Cardiac muscle cell (in vitro differentiated cells and primary cell): ENCODE results near the gene PTBP3. TPM values are rescaled to one million over a fixed set of nuclear protein-coding genes. Genes with fewer than 3 reads are reported as not detected.
A peak's percentile ranks its signal among the peaks of the same experiment; 100 is the strongest.

ENCODE experiments used
- DNase-seq, 2 donors: peaks; one replicate each; pipeline versions ENCODE4 v3.0.0 to v3.0.0-alpha.2; 2010 to 2017; ENCODE audit warnings: low read depth in 1 of 2, low spot score in 1 of 2
- H3K27ac ChIP-seq: fragments of 200-600 bp; sonication (generic); 2 replicates; pipeline ENCODE4 v1.5.1; 2016
- H3K27me3 ChIP-seq: fragments of 200-600 bp; sonication (generic); 2 replicates; pipeline ENCODE4 v1.6.0; 2016; ENCODE audit warnings: control low read depth
- H3K36me3 ChIP-seq: fragments of 200-600 bp; sonication (generic); 2 replicates; pipeline ENCODE4 v1.5.1; 2016; ENCODE audit warnings: control low read depth
- H3K4me1 ChIP-seq: fragments of 200-600 bp; sonication (generic); 2 replicates; pipeline ENCODE4 v1.8.1; 2017; ENCODE audit warnings: low read depth, mild to moderate bottlenecking, mixed run types
- H3K4me3 ChIP-seq: fragments of 200-600 bp; sonication (generic); 2 replicates; pipeline ENCODE4 v1.5.1; 2016; ENCODE audit warnings: mild to moderate bottlenecking
- H3K9me3 ChIP-seq: fragments of 200-600 bp; sonication (generic); 2 replicates; pipeline ENCODE4 v1.5.1; 2017; ENCODE audit warnings: low read depth, mild to moderate bottlenecking, control low read depth
- polyA plus RNA-seq: library from polyadenylated mRNA; unstranded; fragments of >200 nt; fragmentation: Nextera tagmentation; extraction: Ambion mirVana; gene quantifications from 2 replicates; pipeline ENCODE4 v1.2.1, GENCODE V29; 2016
- total RNA-seq: library from RNA; depleted of rRNA; stranded (reverse); fragments of >200 nt; gene quantifications from 2 replicates; pipeline ENCODE4 v1.2.3, GENCODE V29; 2016
- TF ChIP-seq, protein P1 (sequence below): IDR thresholded peaks from 2 replicates; pipeline ENCODE4 v1.5.1; 2012; ENCODE audit warnings: low read depth, mild to moderate bottlenecking, low read length

PTBP3 gene
- total and polyA plus RNA-seq, 2 experiments from 2014 or later, result 6.2 to 15.5 TPM

DNA sequence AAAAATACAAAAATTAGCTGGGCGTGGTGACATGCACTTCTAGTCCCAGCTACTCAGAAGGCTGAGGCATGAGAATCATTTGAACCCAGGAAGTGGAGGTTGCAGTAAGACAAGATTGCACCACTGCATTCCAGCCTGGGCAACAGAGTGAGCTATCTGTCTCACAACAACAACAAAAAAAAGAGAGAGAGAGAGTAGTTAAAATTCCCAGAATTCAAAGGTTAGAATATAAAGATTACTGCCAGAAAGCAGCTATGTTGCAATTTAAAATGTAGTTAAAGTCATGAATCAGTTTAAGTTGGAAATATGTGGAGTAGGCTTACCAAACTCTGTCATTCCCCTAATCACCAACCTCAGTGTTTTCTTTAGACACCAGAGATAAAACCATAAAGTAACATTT is 99.7 kb downstream of the PTBP3 start:
- Histone ChIP-seq H3K27ac (no peak overlapping the region), H3K4me3 (no peak overlapping the region), H3K4me1 (peaks cover 6% of the 10 kb centered on the region), H3K27me3 (no peaks in the 10 kb centered on the region), H3K9me3 (no peaks in the 10 kb centered on the region), H3K36me3 (no peaks in the 10 kb centered on the region)
- TF ChIP-seq, protein P1, sequence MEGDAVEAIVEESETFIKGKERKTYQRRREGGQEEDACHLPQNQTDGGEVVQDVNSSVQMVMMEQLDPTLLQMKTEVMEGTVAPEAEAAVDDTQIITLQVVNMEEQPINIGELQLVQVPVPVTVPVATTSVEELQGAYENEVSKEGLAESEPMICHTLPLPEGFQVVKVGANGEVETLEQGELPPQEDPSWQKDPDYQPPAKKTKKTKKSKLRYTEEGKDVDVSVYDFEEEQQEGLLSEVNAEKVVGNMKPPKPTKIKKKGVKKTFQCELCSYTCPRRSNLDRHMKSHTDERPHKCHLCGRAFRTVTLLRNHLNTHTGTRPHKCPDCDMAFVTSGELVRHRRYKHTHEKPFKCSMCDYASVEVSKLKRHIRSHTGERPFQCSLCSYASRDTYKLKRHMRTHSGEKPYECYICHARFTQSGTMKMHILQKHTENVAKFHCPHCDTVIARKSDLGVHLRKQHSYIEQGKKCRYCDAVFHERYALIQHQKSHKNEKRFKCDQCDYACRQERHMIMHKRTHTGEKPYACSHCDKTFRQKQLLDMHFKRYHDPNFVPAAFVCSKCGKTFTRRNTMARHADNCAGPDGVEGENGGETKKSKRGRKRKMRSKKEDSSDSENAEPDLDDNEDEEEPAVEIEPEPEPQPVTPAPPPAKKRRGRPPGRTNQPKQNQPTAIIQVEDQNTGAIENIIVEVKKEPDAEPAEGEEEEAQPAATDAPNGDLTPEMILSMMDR, result no peak
- DNase-seq, result peak in 1 of 2 donors; percentile 90

DNA sequence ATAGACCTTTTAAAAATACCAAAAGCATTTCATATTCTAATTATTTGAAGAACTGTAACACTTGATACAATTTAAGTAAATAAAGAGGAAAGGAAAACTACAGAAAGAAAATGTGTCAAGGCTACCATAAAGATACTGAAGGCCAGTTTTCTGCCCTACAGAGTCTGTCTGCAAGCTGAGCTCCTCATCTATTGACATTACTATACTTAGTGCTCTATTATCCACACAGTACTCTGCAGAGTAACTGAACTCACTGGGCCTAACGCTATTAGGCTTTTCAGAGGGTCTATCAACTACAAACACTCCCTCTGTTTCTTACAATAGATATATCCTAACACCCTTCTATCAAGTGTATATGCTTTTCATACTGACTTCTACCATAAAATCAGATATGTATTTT is 101.2 kb downstream of the PTBP3 start:
- Histone ChIP-seq H3K4me1 (peaks cover 6% of the 10 kb centered on the region), H3K27ac (peak overlapping the region; percentile 39), H3K27me3 (no peaks in the 10 kb centered on the region), H3K9me3 (no peaks in the 10 kb centered on the region), H3K4me3 (no peak overlapping the region), H3K36me3 (peaks cover 8% of the 10 kb centered on the region)
- no peak for DNase-seq
- TF ChIP-seq, protein P1, result no peak

DNA sequence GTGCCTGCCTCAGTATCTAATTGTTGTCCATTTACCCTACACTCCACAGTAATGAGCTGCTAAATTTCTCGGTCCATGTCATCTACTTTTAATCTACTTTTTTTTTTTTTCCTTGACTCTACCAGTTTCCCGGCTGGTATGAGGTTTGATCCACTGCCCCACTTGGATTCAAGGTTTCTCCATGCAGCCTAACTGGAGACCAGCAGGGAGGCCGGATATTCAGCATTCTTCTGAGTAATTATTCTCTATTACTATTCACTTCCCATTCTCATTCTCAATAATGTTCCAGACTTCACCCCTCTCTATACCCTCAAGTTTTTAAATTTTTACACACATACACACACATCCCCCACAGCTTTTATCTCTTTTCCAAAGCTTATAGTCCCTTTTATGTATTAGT is 107.3 kb downstream of the PTBP3 start:
- H3K36me3 ChIP-seq, result peaks cover 17% of the 10 kb centered on the region

DNA sequence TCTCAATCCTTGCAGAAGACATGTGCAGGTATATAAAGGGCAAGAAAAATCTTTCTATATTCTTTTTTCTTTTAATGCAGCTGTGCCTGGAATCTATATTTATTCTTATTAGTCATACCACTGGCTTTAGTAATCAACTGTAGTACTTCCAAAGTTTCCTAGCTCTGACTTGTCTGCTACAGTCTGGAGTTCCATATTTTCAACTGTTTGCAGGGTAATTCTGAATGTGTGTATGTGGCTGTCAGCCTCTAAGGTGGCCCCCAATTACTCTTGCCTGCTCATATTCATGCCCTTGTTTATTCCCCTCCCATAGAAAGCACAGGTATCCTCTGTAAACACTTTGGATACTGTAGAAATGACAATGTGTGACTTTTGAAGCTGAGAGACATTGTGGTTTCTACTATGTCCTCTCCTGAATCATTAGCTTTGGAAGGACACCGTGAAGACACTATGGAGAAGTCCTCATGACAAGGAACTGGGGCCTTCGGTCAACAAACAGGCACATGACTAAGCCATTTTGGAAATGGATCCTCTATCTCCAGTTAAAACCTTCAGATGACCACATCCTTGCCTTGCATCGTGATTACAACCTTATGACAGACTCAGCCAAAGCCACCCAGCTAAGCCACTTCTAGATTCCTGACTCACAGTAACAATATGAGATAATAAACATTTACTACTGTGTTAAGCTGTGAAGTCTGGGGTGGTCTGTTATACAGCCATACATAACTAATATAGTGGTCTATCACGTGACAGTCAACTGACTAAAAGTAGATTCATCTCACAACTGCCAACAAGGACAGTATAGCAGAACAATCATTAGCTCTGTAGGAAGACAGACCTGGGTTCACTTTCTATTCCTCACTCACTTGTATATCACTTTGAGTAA is 108.8 kb downstream of the PTBP3 start:
- Histone ChIP-seq H3K4me3 (no peak overlapping the region), H3K4me1 (no peaks in the 10 kb centered on the region), H3K9me3 (no peaks in the 10 kb centered on the region), H3K27me3 (no peaks in the 10 kb centered on the region), H3K36me3 (peaks cover 17% of the 10 kb centered on the region), H3K27ac (no peak overlapping the region)
- TF ChIP-seq, protein P1, result no peak
- peak in 1 of 2 donors; percentile 32 for DNase-seq

More for the DNA sequence above, 107.3 kb downstream of the PTBP3 start:
- TF ChIP-seq, protein P1, result no peak
- no peak for DNase-seq
- H3K27ac ChIP-seq, result no peak overlapping the region
- H3K4me1 ChIP-seq, result no peaks in the 10 kb centered on the region
- no peak overlapping the region for H3K4me3 ChIP-seq
- no peaks in the 10 kb centered on the region for H3K27me3 ChIP-seq
- no peaks in the 10 kb centered on the region for H3K9me3 ChIP-seq

DNA sequence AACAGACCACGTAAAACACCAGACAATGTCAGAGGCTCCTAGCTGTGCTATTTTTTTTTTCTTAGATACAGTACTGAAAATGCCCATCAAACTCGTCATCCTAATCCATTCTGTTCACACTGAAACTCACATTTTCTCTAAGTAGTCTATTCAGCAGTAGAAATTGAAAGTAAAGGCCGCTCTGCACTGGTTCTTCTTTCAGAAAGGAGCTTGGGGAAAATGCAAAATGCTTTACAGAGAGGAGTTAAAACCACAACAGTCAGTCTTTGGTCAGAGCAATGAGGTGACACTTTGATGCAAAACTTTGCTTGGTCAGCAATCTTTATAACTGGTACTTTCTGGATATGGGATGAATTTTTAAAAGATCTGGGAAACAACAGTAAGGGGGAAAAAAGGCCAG is 114.5 kb downstream of the PTBP3 start:
- H3K27me3 ChIP-seq, result no peaks in the 10 kb centered on the region
- peaks cover 4% of the 10 kb centered on the region for H3K36me3 ChIP-seq
- DNase-seq, result no peak
- TF ChIP-seq, protein P1, result no peak
- no peak overlapping the region for H3K4me3 ChIP-seq
- H3K4me1 ChIP-seq, result no peaks in the 10 kb centered on the region
- H3K27ac ChIP-seq, result no peak overlapping the region
- no peaks in the 10 kb centered on the region for H3K9me3 ChIP-seq
